Neural crest cell (in vitro differentiated cells): Measurements from ENCODE around the gene CSMD2. TPM values are rescaled to one million over a fixed set of nuclear protein-coding genes. Genes with fewer than 3 reads are reported as not detected.

Source experiments
- DNase-seq: peaks from one replicate; pipeline ENCODE4 v3.0.0; 2021; ENCODE audit warnings: low read depth, mixed read lengths, low spot score
- H3K27ac Mint-ChIP-seq: one replicate; pipeline ENCODE4 v1.8.0; 2021; ENCODE audit warnings: mild to moderate bottlenecking, mixed read lengths; ENCODE audit not compliant: unreplicated experiment
- H3K27me3 Mint-ChIP-seq: 2 replicates; pipeline ENCODE4 v1.8.0; 2021; ENCODE audit warnings: low read depth, mild to moderate bottlenecking, mixed read lengths
- H3K36me3 Mint-ChIP-seq: 2 replicates; pipeline ENCODE4 v1.8.0; 2021; ENCODE audit warnings: low read depth, mild to moderate bottlenecking, mixed read lengths
- H3K4me1 Mint-ChIP-seq: 2 replicates; pipeline ENCODE4 v1.8.0; 2021; ENCODE audit warnings: mixed read lengths
- H3K4me3 Mint-ChIP-seq: one replicate; pipeline ENCODE4 v1.8.0; 2021; ENCODE audit warnings: mild to moderate bottlenecking, mixed read lengths
- H3K9me3 Mint-ChIP-seq: 2 replicates; pipeline ENCODE4 v1.8.0; 2021; ENCODE audit warnings: mixed read lengths
- total RNA-seq: library from RNA; stranded (reverse); gene quantifications from 2 replicates; pipeline ENCODE4 v1.2.1, GENCODE V29; 2021
- TF ChIP-seq, protein P1 (sequence below): fragments of 200-600 bp; sonication (generic); conservative IDR thresholded peaks from 2 replicates; pipeline ENCODE4 v1.5.0; 2021; ENCODE audit warnings: antibody characterized with exemption, mild to moderate bottlenecking

Gene CSMD2
- total RNA-seq, 1 donor from 2014 or later, result 0.40 TPM

DNA sequence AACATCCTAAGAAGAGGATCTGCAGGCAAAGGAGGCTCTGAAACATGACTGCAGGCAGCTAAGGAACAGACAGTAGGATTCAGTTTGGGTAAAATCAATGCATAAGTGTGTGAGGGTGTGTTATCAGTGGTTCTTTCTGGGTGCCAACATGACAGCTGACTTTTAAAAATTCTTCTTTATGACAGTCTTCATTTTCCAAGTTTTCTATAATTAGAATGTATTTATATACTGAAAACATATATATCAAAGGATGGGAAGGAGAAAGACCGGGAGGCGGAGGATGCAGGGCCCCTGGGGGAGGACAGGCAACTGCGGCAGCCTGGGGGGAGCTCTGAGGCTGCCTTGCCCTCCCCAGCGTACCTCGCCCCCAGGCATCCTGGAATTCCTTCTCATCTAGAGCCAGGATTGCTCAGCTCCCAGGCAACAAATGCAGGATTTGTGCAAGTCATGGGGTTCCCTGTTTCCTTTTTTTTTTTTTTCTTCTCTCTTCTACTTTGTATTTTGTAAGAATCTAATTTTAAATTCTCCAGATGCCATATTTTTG is 104.8 kb downstream of the CSMD2 start:
- Mint-ChIP-seq H3K4me1 (no peaks in the 10 kb centered on the region), H3K27me3 (peaks cover 3% of the 10 kb centered on the region), H3K27ac (no peak overlapping the region), H3K9me3 (peaks cover 8% of the 10 kb centered on the region), H3K36me3 (peaks cover 5% of the 10 kb centered on the region), H3K4me3 (no peak overlapping the region)
- no peak for DNase-seq
- TF ChIP-seq, protein P1, sequence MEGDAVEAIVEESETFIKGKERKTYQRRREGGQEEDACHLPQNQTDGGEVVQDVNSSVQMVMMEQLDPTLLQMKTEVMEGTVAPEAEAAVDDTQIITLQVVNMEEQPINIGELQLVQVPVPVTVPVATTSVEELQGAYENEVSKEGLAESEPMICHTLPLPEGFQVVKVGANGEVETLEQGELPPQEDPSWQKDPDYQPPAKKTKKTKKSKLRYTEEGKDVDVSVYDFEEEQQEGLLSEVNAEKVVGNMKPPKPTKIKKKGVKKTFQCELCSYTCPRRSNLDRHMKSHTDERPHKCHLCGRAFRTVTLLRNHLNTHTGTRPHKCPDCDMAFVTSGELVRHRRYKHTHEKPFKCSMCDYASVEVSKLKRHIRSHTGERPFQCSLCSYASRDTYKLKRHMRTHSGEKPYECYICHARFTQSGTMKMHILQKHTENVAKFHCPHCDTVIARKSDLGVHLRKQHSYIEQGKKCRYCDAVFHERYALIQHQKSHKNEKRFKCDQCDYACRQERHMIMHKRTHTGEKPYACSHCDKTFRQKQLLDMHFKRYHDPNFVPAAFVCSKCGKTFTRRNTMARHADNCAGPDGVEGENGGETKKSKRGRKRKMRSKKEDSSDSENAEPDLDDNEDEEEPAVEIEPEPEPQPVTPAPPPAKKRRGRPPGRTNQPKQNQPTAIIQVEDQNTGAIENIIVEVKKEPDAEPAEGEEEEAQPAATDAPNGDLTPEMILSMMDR, result no peak

DNA sequence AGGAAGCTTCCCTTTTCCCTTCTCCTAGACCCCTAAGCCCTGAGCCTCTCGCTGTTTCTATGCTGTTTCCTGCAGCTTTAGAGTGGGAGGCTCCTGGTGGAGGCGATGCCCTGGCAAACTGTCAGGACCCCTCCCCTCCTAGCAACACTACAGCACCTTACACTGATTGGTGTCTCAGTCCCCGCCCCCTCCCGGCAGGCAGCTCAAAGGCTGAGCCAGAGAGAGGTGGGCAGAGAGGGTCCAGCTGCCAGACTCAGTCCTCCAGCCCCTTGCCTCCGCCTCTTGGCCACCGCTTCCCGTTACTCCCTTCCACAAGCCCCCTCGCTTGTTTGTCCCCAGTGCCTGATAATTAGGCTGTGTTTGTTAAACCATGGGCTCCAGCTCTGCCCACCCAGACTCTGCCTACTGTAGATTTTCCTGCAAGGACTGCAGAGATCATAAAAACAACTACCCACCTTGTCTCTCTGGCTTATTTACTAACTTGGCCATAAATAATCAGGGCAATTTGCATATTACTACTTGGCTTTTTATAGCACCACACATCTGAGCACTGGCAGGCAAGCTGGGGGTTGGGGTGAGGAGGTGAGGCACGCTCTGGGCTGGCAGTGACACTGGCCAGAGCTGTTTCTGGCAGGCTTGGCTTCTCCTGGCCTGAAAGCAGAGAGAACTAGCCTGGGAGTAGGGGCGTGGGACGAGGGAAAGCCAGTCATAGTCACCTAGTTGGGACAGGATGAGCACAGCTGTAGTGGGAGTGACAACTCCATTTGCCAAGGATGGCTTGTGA is 107.5 kb downstream of the CSMD2 start:
- DNase-seq, result no peak
- Mint-ChIP-seq H3K4me3 (no peak overlapping the region), H3K27me3 (peaks cover 3% of the 10 kb centered on the region), H3K4me1 (no peaks in the 10 kb centered on the region), H3K36me3 (no peaks in the 10 kb centered on the region), H3K9me3 (peaks cover 2% of the 10 kb centered on the region), H3K27ac (no peak overlapping the region)
- TF ChIP-seq, protein P1, result no peak

DNA sequence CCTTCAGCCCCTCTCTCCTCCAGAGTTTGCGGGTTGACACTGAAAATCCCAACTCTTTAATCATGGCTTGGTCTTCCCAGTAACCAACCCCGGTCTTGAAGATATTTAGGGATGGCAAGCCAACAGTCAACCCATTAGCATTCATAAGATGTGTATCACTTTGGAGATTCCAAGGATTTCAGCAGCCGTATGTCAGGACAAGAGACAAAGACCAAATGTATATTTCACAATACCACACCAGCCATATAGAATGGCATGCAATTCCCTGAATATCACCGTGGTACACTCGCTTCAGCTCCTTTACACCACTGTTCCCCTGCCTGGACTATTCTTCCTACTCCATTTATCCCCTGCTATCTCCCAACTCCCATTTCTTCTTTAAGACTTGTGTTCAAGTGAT is 109.2 kb downstream of the CSMD2 start:
- DNase-seq, result no peak
- no peaks in the 10 kb centered on the region for H3K9me3 Mint-ChIP-seq
- TF ChIP-seq, protein P1, result no peak
- H3K4me1 Mint-ChIP-seq, result no peaks in the 10 kb centered on the region
- H3K27ac Mint-ChIP-seq, result no peak overlapping the region
- no peak overlapping the region for H3K4me3 Mint-ChIP-seq
- H3K27me3 Mint-ChIP-seq, result peaks cover 3% of the 10 kb centered on the region
- H3K36me3 Mint-ChIP-seq, result no peaks in the 10 kb centered on the region

DNA sequence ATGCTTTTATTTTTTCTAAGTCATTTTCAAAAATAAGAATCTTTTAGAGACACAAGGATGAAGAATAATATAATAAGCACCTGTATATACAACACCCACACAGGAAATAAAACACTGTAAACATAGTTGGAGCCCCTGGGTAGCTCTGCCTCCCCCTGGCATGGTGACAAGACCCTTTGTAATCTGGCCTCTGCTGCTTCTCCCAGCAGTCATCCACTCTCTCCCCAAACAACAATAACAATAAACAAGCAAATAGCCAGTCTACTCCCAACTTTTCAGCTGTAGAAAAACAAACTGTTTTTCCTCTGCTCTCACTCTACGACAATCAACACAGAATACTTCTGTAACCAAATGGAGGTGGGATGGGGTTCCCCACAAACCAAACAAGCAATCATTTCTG is 110.1 kb downstream of the CSMD2 start:
- TF ChIP-seq, protein P1, result no peak
- no peaks in the 10 kb centered on the region for H3K4me1 Mint-ChIP-seq
- no peaks in the 10 kb centered on the region for H3K9me3 Mint-ChIP-seq
- no peak overlapping the region for H3K4me3 Mint-ChIP-seq
- peaks cover 3% of the 10 kb centered on the region for H3K27me3 Mint-ChIP-seq
- no peak for DNase-seq
- no peak overlapping the region for H3K27ac Mint-ChIP-seq
- no peaks in the 10 kb centered on the region for H3K36me3 Mint-ChIP-seq

DNA sequence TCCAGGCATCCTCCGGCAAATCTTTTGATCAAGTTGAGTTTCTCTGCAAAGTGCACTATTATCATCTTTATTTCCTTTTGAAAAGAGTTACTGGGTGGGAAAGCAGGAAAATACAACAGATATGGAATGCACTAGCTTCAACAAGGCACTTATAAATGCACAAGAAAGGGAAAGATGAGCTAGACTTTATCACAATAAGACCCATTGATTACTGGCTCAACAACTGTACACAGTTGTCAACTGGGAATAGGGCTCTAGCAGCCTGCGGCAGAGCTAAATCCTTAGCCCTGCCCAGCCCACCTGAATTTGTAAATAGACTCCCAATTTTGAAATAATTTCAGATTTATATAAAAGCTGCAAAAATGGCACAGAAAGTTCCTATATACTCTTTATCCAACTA is 111.4 kb downstream of the CSMD2 start:
- no peak overlapping the region for H3K4me3 Mint-ChIP-seq
- H3K9me3 Mint-ChIP-seq, result peaks cover 4% of the 10 kb centered on the region
- H3K4me1 Mint-ChIP-seq, result no peaks in the 10 kb centered on the region
- H3K27me3 Mint-ChIP-seq, result peaks cover 3% of the 10 kb centered on the region
- H3K27ac Mint-ChIP-seq, result no peak overlapping the region
- no peaks in the 10 kb centered on the region for H3K36me3 Mint-ChIP-seq
- TF ChIP-seq, protein P1, result no peak
- no peak for DNase-seq
